Activated T-helper 1 cell treated with anti-CD3 and anti-CD28 coated beads, Interleukin-2, amount 50 U/mL, for 16 hours (primary cell): Measurements from ENCODE around the gene DGKD.

ENCODE experiments used
- DNase-seq, 2 donors: peaks; one replicate each; pipeline ENCODE4 v3.0.0-alpha.2; 2020; ENCODE audit warnings: low read depth in 1 of 2, low spot score in 1 of 2

The DGKD gene

GRCh38 chr2:233458031-233458610, 103.8 kb downstream of the DGKD start:
- no peak for DNase-seq

DNA sequence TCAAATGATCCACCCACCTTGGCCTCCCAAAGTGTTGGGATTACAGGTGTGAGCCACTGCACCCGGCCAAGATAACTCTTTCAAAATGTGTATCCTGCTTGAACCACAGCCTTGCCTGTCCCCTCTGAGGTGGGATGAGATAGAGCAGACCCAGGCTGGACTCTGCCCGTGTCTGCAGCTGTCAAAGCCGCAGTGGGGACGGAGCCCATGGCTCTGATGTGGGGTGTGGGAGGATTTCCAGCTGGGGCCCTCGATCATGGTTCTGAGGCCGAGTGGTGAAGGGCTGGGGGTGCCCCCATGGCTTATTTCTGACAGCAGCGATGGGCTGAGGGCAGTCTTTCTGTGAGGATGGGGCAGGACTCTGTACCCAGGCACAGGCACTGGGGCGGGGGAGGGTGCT, 104.5 kb downstream of the DGKD start:
- no peak for DNase-seq

DNA sequence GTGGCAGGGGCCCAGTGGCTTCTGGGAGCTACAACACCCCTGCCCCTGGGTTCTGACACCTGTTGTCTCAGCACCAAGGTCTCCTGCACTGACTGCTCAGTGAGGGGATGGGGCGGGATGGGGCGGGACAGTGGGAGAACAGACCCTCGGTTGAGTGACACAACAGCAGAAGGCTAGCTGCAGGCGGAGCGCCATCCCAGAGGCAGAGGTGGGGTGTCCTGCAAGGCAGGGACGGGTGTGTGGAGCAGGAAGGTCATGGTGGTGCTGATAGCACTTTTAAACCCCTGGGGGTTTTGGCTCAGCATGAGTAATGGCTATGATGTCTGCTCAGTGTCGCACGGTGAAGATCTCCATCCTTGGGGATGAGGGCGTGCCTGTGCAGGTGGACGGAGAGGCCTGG, 105.1 kb downstream of the DGKD start:
- DNase-seq = no peak

- no peak for DNase-seq
These were observed 106.6 kb downstream of the DGKD start for GRCh38 chr2:233460726-233461441.

- DNase-seq = no peak
These were observed 107.2 kb downstream of the DGKD start for GRCh38 chr2:233461481-233461891.

GRCh38 chr2:233462202-233462785, 108.0 kb downstream of the DGKD start:
- no peak for DNase-seq

- no peak for DNase-seq
These were observed 108.7 kb downstream of the DGKD start for GRCh38 chr2:233462826-233463470.

DNA sequence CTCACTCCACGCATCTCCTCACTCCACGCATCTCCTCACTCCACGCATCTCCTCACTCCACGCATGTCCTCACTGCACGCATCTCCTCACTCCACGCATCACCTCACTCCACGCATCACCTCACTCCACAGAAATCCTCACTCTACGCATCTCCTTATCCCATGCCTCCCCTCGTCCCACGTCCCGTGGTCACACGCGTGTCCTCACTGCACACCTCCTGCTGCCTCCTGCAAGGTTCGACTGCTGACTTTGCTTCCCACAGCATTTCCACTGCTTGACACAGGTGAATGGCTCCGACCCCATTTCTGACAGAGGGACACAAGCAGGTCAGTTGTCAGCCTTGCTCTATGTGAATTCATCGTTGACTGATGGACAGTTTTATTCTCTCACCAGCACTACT, 109.3 kb downstream of the DGKD start:
- DNase-seq = no peak

DNA sequence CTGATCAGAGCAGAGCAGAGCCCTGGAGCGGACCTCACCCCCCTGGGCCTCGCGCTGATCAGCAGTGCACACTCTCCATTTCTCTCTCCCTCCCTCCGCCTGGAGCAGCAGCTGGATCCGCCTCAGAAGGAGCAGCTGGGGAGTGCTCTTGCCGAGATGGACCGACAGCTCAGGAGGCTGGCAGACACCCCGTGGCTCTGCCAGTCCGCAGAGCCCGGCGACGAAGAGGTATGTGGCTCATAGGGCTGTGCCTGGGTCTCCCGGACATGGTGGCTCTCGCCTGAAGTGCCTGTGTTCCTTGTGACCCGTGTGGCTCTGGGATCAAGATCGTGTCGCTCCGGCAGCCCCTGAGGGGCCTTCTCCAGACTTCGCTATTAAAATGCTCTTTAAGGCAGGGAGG, 109.8 kb downstream of the DGKD start:
- no peak for DNase-seq

DNA sequence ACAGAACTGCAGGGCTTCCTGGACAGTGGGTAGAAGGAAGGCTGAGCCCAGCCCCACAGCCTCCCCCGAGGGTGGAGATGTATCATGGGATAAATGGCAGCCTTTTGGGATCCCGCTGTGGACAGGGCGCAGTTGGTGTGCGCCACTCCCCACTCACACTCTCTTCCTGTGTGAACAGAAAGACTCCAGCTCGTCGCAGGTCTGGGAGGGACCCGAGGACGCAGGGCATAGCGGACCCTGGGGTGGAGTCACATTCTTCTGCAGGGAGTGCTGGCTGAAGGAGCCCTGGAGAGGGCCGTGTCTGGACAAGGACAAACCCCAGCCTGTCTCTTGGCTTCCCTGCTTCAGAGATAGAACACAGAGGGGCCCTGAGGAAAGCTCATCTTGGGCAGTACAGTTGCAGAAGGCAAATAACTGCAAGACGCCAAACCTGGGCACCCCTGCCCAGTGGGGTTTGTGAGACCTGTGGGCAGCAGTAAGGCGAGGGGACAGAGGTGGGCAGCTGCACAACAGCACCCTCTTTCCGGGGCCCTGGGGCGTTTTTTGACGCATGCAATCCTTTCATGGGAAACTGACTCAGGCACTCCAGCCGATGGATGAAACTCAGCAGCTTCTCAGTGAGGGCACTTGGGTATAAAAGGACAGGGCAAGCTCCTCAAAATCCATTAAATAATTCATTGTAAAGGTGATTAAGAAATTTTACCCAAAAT, 110.4 kb downstream of the DGKD start:
- DNase-seq = no peak

- DNase-seq = no peak
These were observed 112.8 kb downstream of the DGKD start for GRCh38 chr2:233466991-233467603.

GRCh38 chr2:233468047-233468740, 113.9 kb downstream of the DGKD start:
- DNase-seq = no peak

- DNase-seq = no peak
These were observed 114.4 kb downstream of the DGKD start for GRCh38 chr2:233468741-233469110.

DNA sequence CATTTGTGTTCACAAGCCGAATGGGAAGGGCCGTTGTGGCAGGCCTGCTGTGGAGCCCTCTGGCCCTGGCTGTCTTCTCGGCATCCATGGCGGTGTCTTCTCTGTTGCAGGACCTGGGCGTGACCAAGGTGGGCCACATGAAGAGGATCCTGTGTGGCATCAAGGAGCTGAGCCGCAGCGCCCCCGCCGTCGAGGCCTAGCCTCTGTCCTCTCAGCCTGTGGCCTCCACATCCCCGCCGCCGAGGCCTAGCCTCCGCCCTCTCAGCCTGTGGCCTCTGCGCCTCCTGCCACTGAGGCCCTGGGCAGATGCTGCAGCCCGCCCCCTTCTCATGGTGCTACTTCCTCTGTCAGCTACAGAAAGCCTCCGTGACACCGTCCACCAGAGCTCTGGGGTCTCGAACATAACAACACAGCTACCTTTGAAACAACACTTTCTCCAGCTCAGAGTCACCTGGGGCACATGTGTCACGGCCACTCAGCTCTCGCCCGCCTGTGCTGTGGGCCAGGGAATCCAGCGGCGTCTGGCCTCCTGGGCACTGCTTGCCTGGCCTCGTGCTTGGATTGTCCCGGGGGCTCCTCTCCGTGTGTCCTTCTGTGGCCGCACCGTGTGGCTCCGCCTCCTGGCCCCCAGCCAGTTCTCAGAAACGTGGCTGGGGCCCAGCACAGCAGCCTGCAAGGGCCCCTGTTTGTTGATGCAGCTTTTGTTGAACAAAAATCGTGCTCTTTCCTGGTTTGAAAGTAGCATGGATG, 115.1 kb downstream of the DGKD start:
- no peak for DNase-seq

DNA sequence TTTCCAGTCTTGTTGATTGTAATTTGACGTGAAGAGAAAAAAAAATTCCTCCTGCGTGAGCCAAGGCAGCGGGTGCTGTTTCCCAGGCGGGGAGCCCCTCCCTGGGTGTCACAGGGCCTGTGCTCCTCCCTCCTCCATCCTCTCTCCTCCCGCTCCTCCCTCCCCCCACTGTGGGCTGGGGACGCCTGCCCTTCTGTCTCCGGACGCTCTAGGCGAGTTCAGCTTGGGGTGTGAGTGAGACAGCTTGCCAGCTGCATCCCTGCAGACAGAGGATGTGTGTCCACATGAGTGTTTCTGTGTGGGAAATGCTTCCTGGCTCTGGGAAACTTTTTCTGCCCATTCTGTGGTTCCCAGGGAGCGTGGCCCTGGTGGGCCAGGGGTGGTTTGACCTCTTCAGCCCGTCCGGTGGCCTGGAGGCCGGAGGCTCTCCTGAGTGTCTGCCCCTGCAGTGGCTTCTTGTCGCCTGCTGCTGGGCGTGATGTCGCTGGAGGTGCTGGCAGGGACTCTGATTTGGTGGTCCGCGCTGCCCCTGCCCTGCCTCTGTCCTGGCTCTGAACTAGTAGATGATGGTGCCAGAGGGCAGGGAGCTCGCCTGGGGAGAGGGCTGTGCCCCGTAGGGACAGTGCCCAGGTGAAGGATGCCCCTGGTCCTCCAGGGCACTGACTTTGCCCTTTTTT, 115.9 kb downstream of the DGKD start:
- DNase-seq = no peak

- no peak for DNase-seq
These were observed 116.5 kb downstream of the DGKD start for GRCh38 chr2:233470839-233471238.

DNA sequence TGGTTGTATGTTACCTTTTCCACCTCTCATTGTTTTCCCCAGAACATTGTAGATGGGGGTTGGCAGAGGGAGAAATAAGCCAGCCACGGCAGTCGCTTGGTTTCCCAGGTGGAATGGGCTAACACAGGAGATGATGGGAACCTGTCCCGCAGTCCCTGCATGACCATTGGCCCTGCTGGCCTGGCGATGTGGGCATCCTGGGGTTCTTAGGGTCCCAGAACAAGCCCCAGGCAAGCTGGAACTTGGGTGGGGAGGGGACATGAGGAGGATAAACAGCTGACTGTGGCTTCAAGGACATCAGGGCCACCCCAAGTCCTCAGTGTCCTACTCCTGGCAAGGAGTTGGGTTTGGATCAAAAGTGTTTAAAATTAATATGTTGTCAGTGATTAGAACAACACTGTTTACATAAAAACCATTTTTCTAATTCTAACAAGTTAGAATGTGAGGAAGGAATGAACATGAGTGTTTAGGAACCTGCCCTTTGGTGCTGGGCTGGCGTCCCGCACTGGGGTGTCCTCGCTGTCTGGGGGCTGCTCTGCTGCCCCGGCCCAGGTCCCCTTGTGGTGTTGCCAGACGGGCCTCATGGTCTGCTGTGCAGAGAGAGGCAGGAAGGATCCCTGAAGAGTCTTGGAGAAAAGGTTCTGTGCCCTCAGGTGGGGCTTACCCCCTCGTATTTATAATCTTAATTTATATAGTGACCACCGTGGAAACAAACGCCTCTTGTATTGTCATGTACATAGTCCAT, 117.2 kb downstream of the DGKD start:
- no peak for DNase-seq

- no peak for DNase-seq
These were observed 119.1 kb downstream of the DGKD start for GRCh38 chr2:233473386-233473791.

GRCh38 chr2:233473878-233474277, 119.6 kb downstream of the DGKD start:
- DNase-seq = no peak
